NCI-H446 (cell line): ENCODE results near the gene HGFAC.

Experiments
- DNase-seq, 2 experiments: peaks; one replicate each; lab custom pipeline; 2025; lab: John Stamatoyannopoulos, UW

HGFAC gene

GRCh38 chr4:3473996-3474765 is 32.4 kb downstream of the HGFAC start:
- DNase-seq, result no peak

GRCh38 chr4:3475041-3475712 is 33.4 kb downstream of the HGFAC start:
- DNase-seq, result no peak

DNA sequence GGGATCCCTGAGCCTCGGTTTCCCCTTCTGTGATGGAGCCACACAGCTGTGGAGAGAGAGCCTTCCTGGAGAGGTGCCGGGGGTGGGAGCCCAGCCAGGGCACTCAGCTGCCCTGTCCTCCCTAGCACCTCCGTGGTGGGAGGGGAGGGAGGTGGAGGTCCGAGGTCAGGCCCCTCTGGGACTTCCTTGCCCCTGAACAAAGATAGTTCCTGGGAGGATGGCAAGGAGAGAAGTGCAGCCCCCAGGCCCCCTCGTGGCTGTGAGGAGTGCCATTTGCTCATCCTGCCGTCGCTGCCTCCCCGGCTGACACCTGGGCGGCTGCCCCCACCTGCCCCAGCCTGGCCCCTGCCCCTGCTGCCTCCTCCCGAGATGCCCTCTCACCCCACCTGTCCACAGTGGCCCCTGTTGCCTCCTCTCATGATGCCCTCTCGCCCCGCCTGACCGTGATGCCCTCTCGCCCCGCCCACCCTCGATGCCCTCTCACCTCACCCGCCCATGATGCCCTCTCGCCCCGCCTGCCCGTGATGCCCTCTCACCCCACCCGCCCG is 34.0 kb downstream of the HGFAC start:
- no peak for DNase-seq

- DNase-seq, result no peak
Measured at GRCh38 chr4:3476341-3476747, 34.6 kb downstream of the HGFAC start.

GRCh38 chr4:3476936-3477749 is 35.4 kb downstream of the HGFAC start:
- no peak for DNase-seq

DNA sequence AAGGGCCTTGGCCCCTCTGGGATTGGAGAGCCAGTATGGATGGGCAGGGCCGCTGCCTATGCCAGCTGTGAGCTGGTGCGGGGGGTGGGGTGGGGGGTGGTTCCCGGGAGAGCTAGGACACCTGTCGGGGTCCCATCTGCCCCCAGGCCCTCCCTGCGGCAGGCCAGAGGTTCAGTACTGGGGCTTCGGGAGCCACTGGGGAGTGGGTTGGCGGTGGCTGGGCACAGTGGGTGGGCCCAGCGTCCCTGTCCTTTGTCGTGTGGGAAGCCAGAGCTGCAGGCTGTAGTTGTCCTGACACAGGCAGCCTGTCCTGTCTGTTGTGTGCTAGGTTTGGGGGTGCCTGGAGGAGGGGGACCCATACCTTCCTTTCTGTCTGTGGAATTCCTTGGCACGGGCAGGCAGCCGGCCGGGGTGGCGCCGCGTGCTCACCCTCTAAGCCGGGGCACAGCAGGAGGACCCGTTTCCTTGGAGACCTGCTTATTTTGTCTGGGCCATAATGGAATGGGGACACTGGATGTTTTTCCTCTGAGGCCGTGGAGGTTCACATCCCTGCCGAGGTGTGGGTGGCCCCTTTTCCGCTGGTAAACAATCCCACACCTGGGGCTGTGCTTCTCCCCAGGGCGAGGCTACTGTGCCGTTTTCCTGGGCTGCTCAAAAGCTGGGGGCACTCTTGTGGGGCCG is 36.1 kb downstream of the HGFAC start:
- DNase-seq, result no peak

- DNase-seq, result no peak
Measured at GRCh38 chr4:3478446-3479357, 36.9 kb downstream of the HGFAC start.

- no peak for DNase-seq
Measured at GRCh38 chr4:3479358-3480101, 37.8 kb downstream of the HGFAC start.

DNA sequence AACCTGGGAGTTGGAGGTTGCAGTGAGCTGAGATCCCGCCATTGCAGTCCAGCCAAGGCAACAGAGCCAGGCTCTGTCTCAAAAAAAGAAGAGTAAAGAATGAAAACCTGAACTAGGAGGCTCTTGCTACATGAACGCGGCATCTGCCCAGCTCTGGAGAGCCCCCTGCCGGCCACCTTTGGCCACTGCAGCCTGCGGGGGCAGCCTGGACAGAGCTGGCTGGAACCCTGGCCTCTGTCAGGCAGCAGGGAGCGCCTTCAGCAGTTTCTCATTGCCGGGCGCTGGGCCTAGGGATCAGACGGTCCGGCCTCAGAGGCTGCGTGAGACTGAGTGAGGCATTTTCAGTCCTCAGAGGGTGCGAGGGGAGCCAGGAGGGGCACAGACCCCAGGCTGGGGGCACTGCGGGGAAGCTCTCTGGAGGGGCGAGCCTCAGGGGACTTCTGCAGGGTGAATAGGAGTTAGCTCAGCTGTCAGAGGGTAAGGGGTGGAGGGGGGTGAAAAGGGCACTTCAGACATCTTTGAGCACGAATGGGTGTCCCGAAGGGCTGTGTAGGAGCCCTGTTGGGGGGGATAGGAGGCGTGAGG is 38.9 kb downstream of the HGFAC start:
- peak in 1 of 2 experiments; percentile 60 for DNase-seq

DNA sequence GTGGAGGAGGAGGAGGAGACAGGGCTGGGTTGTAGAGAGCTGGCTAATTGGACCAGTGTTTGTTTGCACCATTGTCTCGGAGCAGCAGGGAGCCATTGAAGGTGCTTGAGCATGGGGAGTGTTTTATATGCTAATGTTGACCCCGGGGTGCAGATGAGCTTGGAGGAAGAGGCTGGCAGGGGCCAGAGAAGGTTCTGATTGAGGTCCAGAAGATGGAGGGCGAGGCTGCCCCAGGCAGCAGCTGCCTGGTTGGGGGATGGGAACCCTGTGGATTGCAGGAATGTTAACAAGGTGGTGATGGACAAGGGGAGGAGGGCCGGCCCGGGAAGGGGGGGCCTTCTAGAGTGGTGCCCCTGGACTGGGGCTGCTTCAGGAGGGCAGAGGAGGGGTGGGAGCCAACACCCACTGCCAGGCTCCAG is 39.4 kb downstream of the HGFAC start:
- DNase-seq, result no peak

- DNase-seq, result no peak
Measured at GRCh38 chr4:3481783-3482393, 40.1 kb downstream of the HGFAC start.

DNA sequence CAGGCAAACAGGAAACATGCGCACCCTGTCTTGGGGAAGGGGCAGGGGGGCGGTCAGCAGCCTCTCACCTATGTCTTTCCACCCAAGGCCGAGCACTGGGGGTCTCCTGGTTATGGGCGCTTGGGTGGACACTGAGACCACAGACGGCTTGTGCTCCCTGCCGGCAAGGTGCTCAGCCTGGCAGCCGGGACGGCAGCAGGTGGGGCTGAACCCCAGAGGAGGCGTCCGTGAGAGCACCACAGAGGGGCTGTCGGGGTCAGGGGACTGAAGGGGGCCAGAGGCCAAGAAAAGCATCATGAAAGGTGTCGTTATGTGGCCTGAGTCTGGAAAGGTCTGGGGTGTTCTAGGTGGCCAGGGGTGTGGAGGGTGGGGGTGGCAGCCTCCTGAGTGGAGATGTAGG is 40.9 kb downstream of the HGFAC start:
- no peak for DNase-seq

- DNase-seq, result no peak
Measured at GRCh38 chr4:3483471-3483921, 41.7 kb downstream of the HGFAC start.

DNA sequence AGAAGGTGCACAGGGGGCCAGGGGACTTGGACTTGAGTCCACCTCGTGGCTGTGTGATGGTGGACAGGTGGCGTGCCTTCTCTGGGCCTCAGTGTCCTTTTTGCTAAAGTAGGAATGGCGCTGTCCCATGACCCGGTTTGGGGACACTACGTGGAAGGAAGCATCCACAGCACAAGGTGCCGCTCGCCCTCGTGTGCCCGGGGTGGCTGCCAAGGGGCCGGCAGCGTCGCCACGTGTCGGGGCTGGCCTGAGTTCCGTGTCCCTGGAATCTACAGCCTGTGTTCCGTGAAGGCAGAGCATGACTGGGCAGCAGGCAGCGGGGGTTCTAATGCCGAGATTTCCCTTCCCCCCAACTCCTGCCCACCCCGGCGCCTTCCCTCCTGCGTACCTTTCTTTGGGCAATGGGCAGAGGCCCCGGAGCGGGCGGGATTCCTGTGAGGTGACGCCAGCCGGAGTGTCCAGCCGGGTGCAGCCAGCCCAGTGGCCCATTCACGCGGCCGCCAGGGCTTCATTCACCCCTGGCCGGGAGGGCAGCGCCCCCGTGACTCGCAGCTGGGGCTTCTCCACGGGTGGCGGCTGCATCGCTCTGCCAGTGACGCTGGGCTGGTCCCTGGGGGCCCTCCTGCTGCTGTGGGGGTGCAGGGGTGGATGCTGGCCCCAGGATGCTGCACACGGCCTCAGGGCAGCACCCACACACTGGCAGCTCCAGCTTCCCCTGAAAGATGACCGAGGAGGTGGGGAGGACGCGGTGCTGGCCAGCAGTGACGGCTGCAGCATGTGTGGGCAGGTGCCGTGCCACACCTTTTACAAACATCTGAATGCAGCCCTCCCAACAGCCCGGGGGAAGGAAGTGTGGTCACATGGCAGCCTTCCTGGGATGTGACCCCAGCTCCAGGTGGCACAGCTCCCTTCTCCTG is 42.5 kb downstream of the HGFAC start:
- no peak for DNase-seq

GRCh38 chr4:3485011-3485791 is 43.4 kb downstream of the HGFAC start:
- DNase-seq, result no peak

GRCh38 chr4:3485886-3486540 is 44.2 kb downstream of the HGFAC start:
- DNase-seq, result no peak
